ENCODE measurements around the gene TNRC6B.

TNRC6B gene

DNA sequence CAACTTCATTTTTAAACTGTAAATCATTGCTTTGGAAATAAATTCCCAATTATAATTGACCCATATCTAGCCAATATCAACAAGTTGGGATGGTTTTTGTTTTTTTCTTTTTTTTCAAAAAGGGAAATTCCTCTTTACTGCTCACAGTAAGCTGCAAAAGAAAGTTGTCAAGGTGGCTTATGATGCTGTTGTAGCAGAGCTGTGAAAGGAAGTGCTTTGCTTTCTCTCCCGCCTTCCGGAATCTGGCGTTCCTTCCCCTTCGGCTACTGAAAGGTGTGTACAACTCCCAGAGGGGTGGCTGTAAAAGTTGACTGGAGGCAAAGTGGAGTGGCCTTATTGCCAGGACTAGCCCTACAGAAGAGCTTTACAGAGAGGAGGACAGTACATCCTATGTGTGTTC, 152.4 kb downstream of the TNRC6B start:
- no peak for DNase-seq

DNA sequence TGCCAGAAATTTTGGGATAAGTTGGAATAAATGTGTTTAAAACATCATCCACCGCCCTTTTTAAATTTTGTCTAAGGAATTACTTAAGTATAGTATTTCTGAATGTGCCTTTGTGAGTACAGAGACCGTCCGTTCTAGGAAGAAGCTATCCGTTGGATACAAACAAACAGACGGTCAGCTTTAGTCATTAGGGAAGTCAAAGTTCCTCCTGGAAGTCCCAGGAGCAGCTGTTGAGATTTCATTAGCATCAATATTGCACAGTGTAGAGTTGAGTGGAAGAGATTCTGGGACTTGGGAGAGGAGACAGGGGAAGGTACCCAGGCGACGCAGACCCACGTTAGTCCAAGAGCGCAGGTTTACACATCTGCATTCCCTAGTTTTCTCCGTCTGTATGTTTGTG, 152.9 kb downstream of the TNRC6B start:
- no peak for DNase-seq

DNA sequence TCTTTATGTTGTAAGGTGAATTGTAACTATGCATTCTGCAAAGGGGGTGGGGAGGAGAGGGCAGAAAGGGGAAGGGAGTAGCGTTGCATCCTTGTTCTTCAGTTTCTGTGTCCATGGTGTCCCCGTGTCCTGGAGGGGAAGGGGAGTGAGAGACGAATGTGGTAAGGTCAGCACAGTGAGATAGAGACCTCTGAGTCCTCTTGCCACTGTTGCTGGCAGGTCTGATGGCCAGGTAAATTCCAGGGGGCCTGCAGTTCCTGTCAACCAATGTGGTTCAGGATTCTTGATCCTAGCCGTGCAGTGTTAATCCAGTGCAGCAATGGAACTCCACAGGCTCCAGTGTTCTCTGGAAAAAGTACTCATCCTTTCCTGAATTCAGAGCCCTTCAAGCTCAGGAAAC, 154.0 kb downstream of the TNRC6B start:
- no peak for DNase-seq

DNA sequence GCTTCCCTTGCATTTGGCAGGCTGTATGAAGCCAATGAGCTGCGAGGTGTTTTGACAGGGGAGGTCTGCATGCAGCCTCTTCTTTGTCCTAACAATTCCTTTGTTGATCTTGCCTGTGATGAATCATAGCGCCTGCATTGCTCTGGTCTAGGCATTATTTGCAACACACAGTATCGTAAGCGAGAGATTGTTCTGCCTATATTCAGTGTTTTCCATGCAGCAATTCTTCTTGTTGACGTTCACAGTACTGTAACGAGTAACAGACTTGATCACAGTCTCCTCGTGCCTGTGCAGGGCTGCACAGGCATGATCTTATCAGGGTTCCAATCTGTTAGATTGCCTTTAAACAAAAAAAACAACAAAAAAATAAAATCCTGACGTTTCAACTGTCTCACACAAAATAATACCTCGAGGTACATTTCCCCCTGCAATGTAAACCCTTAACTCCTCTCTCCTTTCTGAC, 154.6 kb downstream of the TNRC6B start:
- DNase-seq = no peak

DNA sequence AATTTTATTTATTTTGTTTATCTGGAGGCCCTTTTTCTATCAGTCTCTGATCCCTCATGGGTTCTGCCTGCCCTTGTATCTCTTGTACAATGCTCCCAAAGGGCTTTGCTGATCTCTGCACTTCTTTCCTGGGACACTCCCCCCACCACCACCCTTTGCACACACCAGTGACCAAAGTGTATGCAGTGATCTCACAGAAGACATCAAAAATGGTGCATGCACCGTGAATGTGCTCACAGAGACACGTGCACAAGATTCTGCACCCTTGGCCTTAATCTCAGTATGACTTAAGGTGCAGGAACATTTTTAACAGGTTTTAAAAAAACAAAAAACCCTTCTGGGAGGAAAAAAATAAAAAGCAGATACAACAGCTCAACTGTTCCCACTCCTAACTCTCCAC, 156.3 kb downstream of the TNRC6B start:
- no peak for DNase-seq

DNA sequence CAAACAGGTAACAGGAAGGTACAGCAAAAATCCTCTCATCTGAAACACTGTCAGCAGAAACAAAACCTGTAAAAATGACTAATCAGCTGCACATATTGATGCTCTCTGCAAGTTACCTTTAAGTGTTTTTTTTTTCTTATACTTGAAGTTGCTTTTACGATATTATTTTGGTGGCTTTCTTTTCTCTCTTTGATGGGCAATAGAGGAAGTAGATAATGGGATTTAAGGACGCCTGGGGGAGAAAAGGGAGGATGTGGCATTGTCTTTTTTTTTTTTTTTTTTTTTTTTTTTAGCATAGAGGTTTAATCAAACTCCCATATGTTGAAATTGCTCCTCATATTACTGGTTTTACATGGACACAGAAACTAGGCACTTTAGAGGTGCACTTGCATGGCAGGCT, 157.2 kb downstream of the TNRC6B start:
- peak in 1 of 2 donors; percentile 64 for DNase-seq

DNA sequence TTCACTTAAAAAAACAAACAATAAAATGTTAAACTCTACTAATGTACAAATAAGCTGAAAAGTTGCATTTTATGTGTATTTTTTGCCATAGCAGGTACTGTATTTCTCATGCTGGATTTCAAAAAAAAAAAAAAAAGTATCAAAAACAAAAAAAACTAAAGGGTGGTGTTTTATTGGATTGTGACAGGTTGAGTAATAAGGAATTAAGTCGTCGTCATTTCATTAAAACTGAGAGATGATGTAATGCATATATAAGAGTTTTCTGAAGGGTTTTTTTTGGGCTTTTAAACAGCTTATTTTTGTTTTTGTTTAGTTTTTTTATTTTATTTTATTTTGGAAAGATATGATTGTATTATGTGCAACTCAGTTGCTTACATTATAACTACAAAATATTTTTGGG, 157.6 kb downstream of the TNRC6B start:
- DNase-seq = no peak

DNA sequence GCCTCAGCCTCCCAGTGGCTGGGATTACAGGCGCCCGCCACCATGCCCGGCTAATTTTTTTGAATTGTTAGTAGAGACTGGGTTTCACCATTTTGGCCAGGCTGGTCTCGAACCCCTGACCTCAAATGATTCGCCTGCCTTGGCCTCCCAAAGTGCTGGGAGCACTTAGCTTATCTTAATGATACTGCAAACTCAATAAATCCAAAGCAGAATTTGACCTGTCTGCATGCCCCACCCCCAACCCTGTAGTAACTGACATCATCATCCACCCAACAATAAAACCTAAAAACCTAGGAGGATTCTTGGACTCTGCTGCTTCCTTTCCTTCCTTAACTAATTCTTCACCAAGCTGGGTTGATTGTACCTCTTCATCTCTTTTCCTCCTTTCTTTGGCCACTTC, 162.3 kb downstream of the TNRC6B start:
- DNase-seq = no peak

DNA sequence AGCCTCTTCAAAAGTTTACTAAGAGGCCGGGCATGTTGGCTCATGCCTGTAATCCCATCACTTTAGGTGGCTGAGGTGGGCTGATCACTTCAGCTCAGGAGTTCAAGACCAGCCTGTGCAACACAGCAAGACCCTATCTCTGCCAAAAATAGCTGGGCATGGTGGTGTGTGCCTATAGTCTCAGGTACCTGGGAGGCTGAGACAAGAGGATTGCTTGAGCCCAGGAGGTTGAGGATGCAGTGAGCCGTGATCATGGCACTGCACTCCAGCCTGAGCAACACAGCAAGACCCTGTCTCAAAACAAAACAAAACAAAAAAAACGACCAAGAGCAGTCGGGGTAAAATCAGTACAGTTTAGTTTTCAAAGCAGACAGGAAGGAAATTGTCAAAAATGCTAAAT, 163.9 kb downstream of the TNRC6B start:
- no peak for DNase-seq

DNA sequence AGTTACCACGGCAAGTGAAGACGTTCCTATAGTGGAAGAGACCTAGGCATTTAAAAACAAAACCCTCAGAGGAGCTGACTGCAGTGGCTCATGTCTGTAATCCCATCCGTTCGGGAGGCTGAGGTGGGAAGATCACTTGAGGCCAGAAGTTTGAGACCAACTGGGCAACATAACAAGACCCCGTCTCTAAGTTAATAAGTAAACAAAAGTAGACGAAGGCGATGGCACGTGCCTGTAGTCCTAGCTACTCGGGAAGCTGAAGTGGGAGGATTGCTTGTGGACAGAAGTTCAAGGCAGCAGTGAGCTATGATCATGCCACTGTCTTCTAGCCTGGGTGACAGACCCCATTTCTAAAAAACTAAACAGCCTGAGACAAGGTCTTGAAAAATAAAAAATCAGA, 164.8 kb downstream of the TNRC6B start:
- DNase-seq = no peak

DNA sequence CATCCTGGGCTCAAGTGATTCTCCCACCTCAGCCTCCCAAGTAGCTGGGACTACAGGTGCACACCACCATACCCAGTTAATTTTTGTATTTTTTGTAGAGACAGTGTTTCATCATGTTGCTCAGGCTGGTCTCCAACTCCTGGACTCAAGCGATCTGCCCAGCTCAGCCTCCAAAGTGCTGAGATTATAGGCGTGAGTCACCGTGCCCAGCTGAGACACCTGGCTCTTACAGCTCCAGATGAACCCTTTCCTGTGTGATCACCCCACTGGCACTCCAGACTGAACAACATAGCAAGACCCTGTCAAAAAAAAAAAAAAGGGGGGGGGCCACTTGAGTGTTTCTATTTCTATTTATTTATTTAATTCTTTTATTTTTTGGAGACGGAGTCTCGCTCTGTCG, 167.5 kb downstream of the TNRC6B start:
- DNase-seq = peak in 1 of 2 donors; percentile 50

DNA sequence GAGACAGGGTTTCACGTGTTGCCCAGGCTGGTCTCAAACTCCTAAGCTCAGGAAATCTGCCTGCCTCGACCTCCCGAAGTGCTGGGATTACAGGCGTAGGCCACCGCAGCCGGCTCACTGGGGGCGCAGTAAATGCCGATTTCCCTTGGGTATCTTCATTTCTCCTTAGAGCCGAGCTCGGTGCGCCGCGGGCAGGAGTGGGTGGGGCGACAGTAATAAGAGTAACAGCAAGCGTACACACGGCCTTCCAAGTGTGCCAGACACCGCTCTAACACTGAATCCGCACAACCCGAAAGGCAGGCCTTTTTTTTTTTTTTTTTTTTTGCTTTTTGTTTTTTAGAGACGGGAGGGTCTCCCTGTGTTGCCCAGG, 168.1 kb downstream of the TNRC6B start:
- DNase-seq = peak; percentile 35 to 61

DNA sequence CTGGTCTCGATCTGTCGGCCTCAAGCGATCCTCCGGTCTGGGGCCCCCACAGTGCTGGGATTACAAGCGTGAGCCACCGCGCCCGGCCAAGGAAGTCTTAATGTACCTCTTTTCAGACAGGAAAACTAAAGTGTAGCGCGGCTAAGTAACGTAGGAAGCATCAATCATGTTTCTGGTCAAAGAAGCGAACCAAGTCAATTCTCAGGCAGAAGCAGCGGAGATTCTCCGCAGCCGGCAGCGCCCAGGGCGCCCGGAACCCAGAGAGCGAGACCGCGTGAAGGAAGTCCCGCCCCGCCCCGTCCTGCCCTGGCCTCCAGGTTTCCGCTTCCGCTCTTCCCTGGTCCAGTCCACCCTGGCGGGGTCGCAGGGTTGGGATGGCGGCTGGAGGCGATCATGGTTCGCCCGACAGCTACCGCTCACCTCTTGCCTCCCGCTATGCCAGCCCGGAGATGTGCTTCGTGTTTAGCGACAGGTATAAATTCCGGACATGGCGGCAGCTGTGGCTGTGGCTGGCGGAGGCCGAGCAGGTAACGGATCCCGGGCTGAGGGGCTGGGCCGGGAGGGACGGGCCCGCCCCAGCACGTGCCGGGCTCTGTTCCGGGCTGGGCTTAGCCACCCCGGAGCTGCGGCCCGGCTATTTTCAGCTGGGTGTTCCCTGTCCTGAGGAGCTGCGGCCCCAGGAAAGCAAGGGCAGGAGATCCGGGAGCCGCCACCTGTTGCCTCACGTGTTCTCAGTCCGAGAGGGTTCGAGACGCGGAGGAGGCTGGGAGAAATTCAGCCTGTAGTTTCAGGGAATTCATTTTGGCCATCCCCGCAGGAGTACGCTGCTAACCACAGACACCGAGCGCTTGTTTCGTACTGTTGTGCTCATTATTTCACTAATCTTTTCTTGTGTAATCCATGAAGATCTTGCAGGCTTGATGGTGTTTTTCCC, 168.7 kb downstream of the TNRC6B start, which contains the start of gene ADSL:
Gene ADSL (plus strand): TSS at position 316 of the 934 bp plus-strand sequence. CDS start 59 bp downstream, at position 375.
- DNase-seq = peak; percentile 79 to 85

DNA sequence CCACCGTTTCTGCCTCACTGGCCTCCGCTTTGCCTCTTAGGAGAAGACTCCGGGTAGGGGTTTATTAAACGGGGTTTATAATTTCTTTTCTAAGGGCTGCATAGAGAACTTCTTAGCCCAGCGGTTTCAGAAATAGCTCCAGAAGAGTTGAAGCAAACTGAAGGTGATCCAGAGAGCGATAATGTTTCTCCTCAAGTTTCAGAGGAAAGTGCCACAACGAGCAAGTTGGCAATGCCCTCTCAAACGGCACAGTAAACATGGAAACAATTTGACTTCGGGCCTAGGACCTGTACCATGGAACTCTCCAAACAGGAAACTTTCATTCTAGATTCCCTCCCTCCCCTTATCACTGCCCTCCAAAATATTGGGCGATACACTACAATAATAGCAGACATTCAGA, 169.6 kb downstream of the TNRC6B start:
- no peak for DNase-seq

DNA sequence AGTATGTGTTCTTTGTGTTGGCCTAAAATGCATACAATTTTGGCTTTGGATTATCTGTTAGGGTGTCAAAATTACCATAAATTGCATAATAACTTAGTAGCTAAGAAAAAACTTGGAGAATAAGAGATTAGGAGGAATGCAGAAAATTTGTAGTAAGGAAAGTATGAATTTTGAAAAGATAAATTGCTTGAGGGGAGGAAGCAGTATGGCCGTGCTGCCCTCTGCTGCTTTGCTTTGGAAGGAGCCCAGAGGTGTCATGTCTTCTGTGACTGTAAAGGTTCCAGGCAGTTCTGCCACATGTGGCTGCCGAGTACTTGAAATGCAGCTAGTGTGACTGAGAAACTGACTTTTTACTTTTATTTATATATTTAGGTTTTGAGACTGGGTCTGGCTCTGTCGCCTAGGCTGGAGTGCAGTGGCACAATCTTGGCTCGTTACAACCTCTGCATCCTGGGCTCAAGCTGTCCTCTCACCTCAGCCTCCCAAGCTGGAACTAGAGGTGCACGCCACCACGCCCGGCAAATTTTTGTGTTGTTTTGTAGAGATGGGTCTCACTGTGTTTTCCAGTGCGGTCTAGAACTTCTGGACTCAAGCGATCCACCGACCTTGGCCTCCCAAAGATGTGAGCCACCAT, 170.4 kb downstream of the TNRC6B start:
- peak; percentile 64 to 76 for DNase-seq

DNA sequence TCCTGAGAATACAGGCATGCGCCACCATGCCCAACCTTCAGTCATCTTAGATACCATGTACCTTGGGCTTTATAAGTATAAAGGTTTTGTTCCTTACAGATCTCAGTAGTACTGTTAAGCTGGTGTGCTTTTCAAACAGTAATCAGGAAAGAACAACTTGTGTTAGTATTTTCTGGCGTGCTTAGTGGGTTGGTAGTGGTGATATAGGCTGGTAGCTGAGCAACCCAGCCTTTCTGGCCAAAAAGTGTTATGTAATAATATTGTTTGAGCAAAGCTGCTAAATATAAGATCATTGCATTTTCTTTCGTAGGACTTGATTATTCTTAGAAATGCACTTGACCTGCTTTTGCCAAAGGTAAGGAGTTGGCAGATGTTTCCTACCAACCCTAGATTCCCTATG, 175.0 kb downstream of the TNRC6B start:
- DNase-seq = no peak

DNA sequence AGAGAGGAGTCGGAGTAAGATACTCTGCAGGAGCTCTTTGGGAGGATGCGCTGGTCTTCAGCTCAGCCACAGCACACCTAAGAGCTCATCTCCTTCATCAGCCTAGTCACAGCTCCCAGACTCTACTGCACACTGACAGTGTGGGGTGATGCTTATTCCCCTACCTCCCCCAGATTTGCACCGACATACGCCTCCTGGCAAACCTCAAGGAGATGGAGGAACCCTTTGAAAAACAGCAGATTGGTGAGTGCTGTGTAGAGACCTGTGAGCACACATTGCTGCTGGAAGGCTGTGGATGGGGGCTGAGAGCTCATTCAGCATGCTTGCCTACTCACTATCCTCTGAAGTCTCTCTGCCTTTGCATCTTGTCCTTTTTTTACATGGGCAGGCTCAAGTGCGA, 183.4 kb downstream of the TNRC6B start:
- no peak for DNase-seq

DNA sequence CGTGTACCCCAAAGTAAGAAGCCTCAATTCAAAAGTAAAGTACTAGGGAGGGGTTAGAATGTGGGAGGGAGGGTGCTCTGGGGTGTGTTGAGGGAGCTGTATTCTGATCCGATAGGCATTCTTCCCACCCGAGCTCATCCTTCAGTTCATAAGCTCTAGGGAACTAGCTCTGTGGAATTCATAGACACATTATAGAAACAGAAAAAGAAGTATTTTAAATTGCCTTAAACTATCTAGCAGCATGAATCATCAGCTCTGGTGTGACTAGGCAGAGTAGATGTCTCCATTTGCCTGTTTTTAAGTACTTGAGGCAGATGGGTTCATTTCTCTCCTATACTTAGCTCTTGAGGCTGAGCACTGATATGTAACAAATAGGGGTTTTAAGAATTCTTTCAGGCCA, 185.3 kb downstream of the TNRC6B start:
- no peak for DNase-seq

DNA sequence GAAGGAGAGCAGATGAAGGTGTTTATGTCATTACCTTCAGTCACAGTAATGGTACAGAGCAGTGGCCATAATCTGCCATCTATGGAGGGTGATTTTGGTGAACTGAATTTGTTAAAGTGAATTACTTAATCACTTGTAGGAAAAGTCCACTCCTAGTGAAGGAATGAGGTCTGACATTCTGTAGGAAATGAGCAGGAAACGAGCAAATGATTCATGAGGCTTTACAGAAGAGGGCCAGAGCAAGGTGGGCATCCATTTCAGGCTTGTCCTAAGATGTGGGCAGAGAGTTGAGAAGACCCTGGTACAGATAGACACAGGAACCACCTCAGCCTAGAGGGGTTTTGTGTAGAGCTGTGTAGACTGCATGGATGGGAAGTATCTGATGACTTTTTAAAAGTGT, 186.7 kb downstream of the TNRC6B start:
- DNase-seq = no peak

DNA sequence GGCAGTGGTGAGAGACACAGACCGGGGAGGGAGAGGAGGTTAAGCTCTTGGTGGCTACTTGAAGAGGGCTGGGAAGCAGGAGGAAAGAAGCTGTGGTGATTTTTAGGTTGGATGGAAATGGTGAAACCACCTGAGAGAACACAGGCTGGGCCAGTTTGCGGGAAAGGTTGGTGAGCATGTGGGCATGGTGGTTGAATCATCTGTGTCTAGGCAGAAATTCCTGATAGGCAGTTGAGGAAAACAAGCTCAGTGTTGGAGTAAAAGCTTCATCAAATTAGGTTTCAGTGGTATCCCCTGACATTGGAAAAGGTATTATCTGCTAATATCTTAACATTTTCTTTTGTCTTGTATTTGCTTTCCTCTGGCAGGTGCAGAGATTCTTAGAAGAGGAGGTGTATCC, 188.3 kb downstream of the TNRC6B start:
- DNase-seq = no peak

DNA sequence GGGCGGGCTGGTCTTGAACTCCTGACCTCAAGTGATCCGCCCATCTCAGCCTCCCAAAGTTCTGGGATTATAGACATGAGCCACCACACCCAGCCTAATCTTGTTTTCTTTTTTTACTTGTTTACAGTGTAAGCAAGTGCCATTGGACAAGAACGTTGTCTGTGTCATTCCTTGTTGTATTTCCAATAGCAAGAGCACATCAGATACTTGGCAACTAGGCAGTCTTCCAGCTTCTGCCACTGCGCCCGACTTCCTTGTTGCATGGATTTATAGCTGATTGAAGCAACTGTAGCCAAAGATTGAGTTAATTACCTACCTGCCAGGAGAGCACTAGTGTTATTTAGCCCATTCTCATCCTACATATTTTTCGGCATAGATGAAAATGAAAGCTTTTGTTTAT, 189.6 kb downstream of the TNRC6B start:
- DNase-seq = no peak

DNA sequence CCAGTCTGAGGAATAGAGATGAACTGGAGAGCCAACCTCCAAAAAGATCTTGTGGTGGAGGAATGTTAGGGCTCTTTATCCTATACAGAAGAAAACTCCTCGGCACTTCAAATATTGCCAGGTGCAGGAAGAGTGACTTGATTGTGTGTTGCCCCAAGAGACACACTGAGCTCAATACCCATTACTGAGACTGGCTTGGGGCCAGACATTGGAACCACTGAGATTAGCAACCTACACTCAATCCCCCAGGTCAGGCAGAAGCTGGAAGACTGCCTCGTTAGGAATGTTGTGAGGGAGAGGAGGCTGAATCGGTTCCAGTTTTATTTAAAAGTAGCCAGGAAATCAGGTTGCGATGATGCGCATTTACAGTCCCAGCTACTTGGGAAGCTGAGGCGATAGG, 190.3 kb downstream of the TNRC6B start:
- DNase-seq = no peak

DNA sequence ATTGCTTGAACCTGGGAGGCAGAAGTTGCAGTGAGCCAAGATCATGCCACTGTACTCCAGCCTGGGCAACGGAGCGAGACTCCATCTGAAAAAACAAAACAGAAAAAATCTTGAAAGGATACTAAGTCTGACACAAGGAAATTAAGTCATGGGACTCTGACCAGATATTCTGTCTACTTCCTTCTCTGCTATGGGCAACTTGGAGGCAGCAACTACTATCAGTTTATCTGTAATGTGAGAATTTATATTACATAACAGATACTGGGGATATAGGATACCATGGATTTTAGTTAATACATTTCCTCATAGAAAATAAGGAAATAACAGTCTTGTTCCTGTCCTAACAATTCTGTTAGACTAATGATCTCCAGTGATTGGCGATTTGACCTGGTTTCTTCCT, 191.1 kb downstream of the TNRC6B start:
- no peak for DNase-seq

DNA sequence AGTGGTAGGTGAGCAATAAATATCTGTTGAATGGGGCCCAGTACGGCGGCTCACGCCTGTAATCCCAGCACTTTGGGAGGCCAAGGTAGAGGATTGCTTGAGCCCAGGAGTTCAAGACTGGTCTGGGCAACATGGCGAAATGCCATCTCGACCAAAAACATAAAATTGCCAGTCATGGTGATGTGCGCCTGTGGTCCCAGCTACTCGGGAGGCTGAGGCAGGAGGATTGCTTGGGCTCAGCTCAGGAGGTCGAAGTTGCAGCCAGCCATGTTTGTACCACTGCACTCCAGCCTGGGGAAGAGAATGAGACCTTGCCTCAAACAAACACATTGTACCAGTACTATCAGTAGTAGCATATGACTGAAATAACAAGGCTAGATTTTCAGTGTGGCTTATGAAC, 196.8 kb downstream of the TNRC6B start:
- no peak for DNase-seq
